Astrocyte of the spinal cord (primary cell): ENCODE data around the gene CKAP4.

ENCODE experiments used
- DNase-seq: peaks from one replicate; pipeline ENCODE4 v3.0.0; 2011; ENCODE audit warnings: low read depth, low spot score
- H3K4me3 ChIP-seq: 2 replicates; pipeline ENCODE4 v1.5.1; 2011; ENCODE audit warnings: low read depth, mild to moderate bottlenecking, low read length, moderate library complexity
- in situ Hi-C: cut with HindIII; loops from 2 replicates; pipeline ENCODE4 v1.10.0; 2017; ENCODE audit warnings: low sequenced_read_pairs
- TF ChIP-seq, protein P1 (sequence below): IDR thresholded peaks from 2 replicates; pipeline ENCODE4 v1.5.1; 2012; ENCODE audit warnings: low read depth, mild to moderate bottlenecking, low read length, inconsistent platforms

Gene CKAP4

DNA sequence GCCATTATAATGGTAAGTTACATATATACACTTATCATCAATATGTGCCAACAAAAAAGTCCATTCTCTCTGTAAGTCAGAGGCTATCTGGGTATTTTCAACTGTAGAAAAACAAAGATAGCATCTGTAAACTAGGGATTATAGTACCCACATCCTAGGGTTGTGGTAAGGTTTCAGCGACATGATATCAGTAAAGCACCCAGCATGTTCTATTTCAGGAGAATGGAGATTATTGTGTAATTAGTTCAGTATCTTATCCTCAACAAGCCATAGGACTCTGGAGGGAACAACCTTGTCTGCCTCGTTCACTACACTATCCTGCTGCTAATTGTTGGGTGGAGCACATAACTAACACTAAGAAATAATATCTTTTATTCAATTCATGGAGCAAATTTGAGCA, 19.7 kb upstream of the CKAP4 start:
- DNase-seq = no peak
- TF ChIP-seq, protein P1, sequence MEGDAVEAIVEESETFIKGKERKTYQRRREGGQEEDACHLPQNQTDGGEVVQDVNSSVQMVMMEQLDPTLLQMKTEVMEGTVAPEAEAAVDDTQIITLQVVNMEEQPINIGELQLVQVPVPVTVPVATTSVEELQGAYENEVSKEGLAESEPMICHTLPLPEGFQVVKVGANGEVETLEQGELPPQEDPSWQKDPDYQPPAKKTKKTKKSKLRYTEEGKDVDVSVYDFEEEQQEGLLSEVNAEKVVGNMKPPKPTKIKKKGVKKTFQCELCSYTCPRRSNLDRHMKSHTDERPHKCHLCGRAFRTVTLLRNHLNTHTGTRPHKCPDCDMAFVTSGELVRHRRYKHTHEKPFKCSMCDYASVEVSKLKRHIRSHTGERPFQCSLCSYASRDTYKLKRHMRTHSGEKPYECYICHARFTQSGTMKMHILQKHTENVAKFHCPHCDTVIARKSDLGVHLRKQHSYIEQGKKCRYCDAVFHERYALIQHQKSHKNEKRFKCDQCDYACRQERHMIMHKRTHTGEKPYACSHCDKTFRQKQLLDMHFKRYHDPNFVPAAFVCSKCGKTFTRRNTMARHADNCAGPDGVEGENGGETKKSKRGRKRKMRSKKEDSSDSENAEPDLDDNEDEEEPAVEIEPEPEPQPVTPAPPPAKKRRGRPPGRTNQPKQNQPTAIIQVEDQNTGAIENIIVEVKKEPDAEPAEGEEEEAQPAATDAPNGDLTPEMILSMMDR = no peak
- in situ Hi-C loops = no loop called here
- H3K4me3 ChIP-seq = no peak overlapping the region

- TF ChIP-seq, protein P1 = no peak
- in situ Hi-C loops = no loop called here
- no peak for DNase-seq
- H3K4me3 ChIP-seq = no peak overlapping the region
These were observed 17.3 kb upstream of the CKAP4 start for GRCh38 chr12:106265116-106265515.

DNA sequence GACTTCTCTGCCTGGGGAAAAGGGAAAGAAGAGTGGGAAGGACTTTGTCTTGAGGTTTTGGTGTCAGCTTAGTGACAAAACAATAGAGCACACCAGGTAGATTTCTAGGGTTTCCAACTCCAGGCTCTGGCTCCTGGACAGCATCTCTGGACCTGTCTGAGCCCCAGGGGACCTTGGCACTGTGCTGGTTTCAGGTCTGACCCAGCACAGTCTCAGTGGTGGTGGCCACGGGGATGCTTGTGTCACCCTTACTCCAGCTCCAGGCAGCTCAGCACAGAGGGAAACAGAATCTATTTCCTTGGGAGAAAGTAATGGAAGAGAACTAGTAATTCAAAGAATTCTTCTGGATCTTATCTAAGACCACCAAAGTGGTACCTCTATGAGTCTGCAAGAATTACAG, 11.1 kb upstream of the CKAP4 start:
- TF ChIP-seq, protein P1 = no peak
- no peak for DNase-seq
- H3K4me3 ChIP-seq = no peak overlapping the region
- in situ Hi-C loops = no loop called here

GRCh38 chr12:106258226-106258625, 10.4 kb upstream of the CKAP4 start:
- H3K4me3 ChIP-seq = no peak overlapping the region
- in situ Hi-C loops = no loop called here
- DNase-seq = no peak
- TF ChIP-seq, protein P1 = no peak

GRCh38 chr12:106256524-106256923, 8.7 kb upstream of the CKAP4 start:
- no peak for DNase-seq
- in situ Hi-C loops = no loop called here
- no peak overlapping the region for H3K4me3 ChIP-seq
- TF ChIP-seq, protein P1 = no peak

GRCh38 chr12:106255952-106256351, 8.1 kb upstream of the CKAP4 start:
- DNase-seq = no peak
- in situ Hi-C loops = no loop called here
- no peak overlapping the region for H3K4me3 ChIP-seq
- TF ChIP-seq, protein P1 = no peak

DNA sequence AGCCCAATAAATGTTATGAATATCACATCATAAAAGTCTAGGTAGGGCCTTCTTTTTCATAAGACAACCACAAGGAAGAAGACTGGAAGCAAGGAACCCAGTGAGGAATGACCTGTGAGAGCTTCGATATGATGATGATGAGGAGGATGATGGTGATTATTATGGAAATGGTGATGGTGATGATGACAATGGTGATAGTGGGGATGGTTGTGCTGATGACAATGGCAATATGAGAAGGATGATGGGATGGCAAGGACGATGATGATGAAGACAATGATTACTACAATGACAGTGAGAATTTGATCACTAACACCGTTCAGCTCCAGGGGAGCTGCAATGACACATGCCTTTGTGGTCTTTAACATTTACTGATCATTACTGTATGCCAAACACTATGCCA, 7.7 kb upstream of the CKAP4 start:
- DNase-seq = no peak
- H3K4me3 ChIP-seq = no peak overlapping the region
- TF ChIP-seq, protein P1 = no peak
- in situ Hi-C loops = no loop called here
